Karpas-422 (cell line): Measurements from ENCODE around the gene FFAR1. TPM values are rescaled to one million over a fixed set of nuclear protein-coding genes. Genes with fewer than 3 reads are reported as not detected.

Experiments
- DNase-seq: peaks from one replicate; pipeline ENCODE4 v3.0.0-alpha.2; 2015
- H2AFZ ChIP-seq: fragments of 200-600 bp; sonication (generic); 2 replicates; pipeline ENCODE4 v1.6.1; 2014; ENCODE audit warnings: antibody characterized with exemption, low read length, mixed read lengths
- H3K27ac ChIP-seq: fragments of 200-600 bp; sonication (generic); 2 replicates; pipeline ENCODE4 v1.5.1; 2014; ENCODE audit warnings: mild to moderate bottlenecking, low read length, moderate library complexity
- H3K27me3 ChIP-seq: fragments of 200-600 bp; sonication (generic); 2 replicates; pipeline ENCODE4 v1.6.1; 2014; ENCODE audit warnings: low read length, mixed read lengths
- H3K36me3 ChIP-seq: fragments of 200-600 bp; sonication (generic); 2 replicates; pipeline ENCODE4 v1.6.1; 2014; ENCODE audit warnings: low read length, mixed read lengths; ENCODE audit not compliant: insufficient read depth
- H3K4me1 ChIP-seq: fragments of 200-600 bp; sonication (generic); 2 replicates; pipeline ENCODE4 v1.6.1; 2014; ENCODE audit warnings: mild to moderate bottlenecking, low read length, mixed read lengths
- H3K4me2 ChIP-seq: fragments of 200-600 bp; sonication (generic); 2 replicates; pipeline ENCODE4 v1.6.1; 2014; ENCODE audit warnings: low read length, low read depth, mild to moderate bottlenecking; ENCODE audit not compliant: poor library complexity, severe bottlenecking
- H3K4me3 ChIP-seq: fragments of 200-600 bp; sonication (generic); 2 replicates; pipeline ENCODE4 v1.5.1; 2014; ENCODE audit warnings: mild to moderate bottlenecking, antibody characterized with exemption, low read length, mixed read lengths
- H3K79me2 ChIP-seq: fragments of 200-600 bp; sonication (generic); 2 replicates; pipeline ENCODE4 v1.6.1; 2014; ENCODE audit warnings: mild to moderate bottlenecking, low read length, mixed read lengths
- H3K9ac ChIP-seq: fragments of 200-600 bp; sonication (generic); 2 replicates; pipeline ENCODE4 v1.6.0; 2014; ENCODE audit warnings: low read length
- H3K9me2 ChIP-seq: fragments of 200-600 bp; sonication (generic), shearing (Covaris generic); replicated peaks from 2 replicates; pipeline ENCODE4 v1.6.0; 2014; ENCODE audit warnings: mild to moderate bottlenecking, low read length, moderate library complexity; ENCODE audit not compliant: insufficient read depth
- H3K9me3 ChIP-seq: fragments of 300-700, 200-600 bp; sonication (generic); 2 replicates; pipeline ENCODE4 v1.6.1; 2014; ENCODE audit warnings: low read length, mixed read lengths
- H4K20me1 ChIP-seq: fragments of 200-600 bp; sonication (generic); 2 replicates; pipeline ENCODE4 v1.6.1; 2014; ENCODE audit warnings: mild to moderate bottlenecking, antibody characterized with exemption, low read length, low read depth; ENCODE audit not compliant: insufficient read depth
- total RNA-seq: library from RNA; depleted of rRNA; stranded (reverse); fragments of >200 nt; shearing (Covaris generic); gene quantifications from 2 replicates; pipeline ENCODE4 v1.2.3, GENCODE V29; 2014; ENCODE audit warnings: low replicate concordance

FFAR1 gene
- total RNA-seq, 1 experiment from 2014 or later, result 0.34 TPM

DNA sequence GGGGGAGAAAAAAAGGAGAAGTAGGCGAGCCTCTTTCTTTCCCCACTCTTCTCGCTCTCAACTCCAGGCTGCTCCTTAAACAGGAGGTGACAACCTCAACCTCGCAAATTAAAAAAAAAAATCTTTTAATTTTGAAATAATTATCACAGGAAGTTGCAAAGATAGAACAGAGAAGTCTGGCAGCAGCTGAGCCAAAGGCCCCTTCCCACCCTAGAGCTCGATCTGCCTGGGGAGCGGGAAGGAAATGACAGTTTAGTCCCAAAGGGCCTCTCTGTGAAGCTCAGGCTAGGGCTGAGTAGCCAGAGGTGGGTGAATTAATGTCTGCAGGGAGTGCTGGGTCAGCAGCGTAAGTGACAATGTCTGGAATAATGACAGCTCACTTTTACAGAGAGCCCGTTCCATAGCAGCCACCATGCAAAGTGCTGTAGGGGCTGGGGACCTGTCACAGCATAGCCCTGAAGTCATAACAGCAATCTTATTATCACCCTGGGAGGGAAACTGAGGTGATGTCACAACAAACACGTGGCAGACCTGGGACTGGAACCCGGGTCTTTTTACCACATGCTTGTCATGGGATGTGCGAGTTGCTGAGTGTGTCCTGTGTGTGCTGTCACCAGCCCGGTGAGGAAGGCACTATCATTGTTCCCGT is 27.5 kb upstream of the FFAR1 start:
- Histone ChIP-seq H2AFZ (no peak overlapping the region), H4K20me1 (no peaks in the 10 kb centered on the region), H3K9me3 (peaks cover 4% of the 10 kb centered on the region), H3K27me3 (no peaks in the 10 kb centered on the region), H3K4me1 (peaks cover 63% of the 10 kb centered on the region), H3K4me2 (peak overlapping the region; percentile 70), H3K36me3 (no peaks in the 10 kb centered on the region), H3K79me2 (no peaks in the 10 kb centered on the region), H3K9ac (peak overlapping the region; percentile 55), H3K9me2 (no peaks in the 10 kb centered on the region), H3K27ac (peak overlapping the region; percentile 73), H3K4me3 (peak overlapping the region; percentile 51)
- peak; percentile 87 for DNase-seq

DNA sequence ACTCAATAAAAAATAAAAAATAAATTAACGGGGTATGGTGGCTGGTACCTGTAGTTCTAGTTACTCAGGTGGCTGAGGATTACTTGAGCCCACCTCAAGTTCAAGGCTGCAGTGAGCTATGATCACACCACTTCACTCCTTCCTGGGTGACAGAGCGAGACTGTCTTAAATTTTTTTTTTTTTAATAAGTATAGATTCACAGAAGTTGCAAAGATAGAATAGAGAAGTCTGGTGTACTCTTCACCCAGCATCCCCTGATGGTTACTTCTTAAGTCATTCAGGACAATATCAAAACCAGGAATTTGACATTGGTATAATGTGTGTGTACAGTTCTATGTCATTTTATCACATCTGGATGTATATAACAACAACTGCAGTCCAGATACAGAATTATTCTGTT is 26.4 kb upstream of the FFAR1 start:
- DNase-seq, result peak; percentile 63
- H2AFZ ChIP-seq, result no peak overlapping the region
- no peak overlapping the region for H3K4me3 ChIP-seq
- no peaks in the 10 kb centered on the region for H4K20me1 ChIP-seq
- H3K4me1 ChIP-seq, result peaks cover 71% of the 10 kb centered on the region
- H3K4me2 ChIP-seq, result peak overlapping the region; percentile 70
- peak overlapping the region; percentile 55 for H3K9ac ChIP-seq
- H3K36me3 ChIP-seq, result no peaks in the 10 kb centered on the region
- H3K9me3 ChIP-seq, result peaks cover 4% of the 10 kb centered on the region
- no peaks in the 10 kb centered on the region for H3K9me2 ChIP-seq
- peak overlapping the region; percentile 73 for H3K27ac ChIP-seq
- no peaks in the 10 kb centered on the region for H3K27me3 ChIP-seq
- H3K79me2 ChIP-seq, result no peaks in the 10 kb centered on the region

DNA sequence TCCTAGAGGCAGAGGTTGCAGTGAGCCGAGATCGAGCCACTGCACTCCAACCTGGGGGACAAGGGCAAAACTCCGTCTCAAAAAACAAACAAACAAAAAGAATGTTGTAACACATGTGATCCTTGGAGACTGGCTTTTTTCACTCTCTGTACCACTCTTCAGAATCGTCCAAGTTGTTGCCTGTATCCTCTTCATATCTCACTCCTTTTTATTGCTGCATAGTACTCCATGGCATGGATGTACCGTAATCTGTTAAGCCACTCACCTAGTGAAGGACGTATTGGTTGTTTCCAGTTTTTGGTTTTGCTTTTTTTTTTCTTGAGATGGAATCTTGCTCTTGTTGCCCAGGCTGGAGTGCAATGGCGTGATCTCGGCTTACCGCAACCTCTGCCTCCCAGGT is 25.7 kb upstream of the FFAR1 start:
- Histone ChIP-seq H3K9me2 (no peaks in the 10 kb centered on the region), H2AFZ (no peak overlapping the region), H3K27me3 (no peaks in the 10 kb centered on the region), H3K4me3 (no peak overlapping the region), H3K9me3 (peaks cover 4% of the 10 kb centered on the region), H4K20me1 (no peaks in the 10 kb centered on the region), H3K79me2 (no peaks in the 10 kb centered on the region), H3K9ac (no peak overlapping the region), H3K4me1 (peaks cover 71% of the 10 kb centered on the region), H3K27ac (no peak overlapping the region), H3K36me3 (no peaks in the 10 kb centered on the region), H3K4me2 (no peak overlapping the region)
- no peak for DNase-seq

DNA sequence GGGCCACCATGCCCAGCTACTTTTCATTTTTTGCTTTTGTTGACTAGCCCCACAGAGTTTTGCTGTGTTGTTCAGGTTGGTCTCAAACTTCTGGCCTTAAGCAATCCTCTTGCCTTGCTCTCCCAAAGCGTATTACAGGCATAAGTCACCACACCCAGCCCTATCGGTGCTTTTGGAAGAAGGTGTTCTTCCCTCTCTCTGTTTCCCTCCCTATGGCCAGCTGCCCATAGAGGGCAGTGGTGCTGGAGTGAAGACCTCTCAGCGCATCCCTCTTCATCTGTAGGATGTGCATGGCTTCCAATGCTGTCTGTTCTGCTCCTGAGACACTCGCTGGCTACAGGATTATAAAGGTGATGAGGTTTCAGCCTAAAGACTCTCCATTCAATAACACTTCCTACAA is 20.1 kb upstream of the FFAR1 start:
- H3K27me3 ChIP-seq, result no peaks in the 10 kb centered on the region
- H3K79me2 ChIP-seq, result peaks cover 8% of the 10 kb centered on the region; the same call in 1 of the 2 replicates

DNA sequence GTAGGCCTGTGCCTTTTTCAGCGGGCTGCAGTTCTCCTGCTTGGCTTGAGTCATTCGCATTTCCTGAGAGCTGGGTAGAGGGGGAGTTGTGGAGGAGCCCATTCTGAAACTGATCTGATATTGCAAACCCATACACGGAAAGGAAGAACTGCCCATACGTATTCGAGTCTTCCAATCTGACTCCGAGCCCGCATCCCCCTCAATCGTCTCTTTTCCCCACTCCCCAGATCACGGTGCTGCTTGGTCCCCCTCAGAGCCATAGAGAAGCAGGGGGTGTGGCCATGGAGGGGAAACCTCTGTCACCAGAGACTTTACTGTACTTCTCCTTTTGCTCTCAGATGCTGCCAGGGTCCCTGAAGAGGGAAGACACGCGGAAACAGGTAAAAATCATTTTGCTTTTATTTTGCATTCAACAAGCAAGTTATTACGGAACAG is 18.8 kb upstream of the FFAR1 start, which contains the start of gene CD22:
Gene CD22 (plus strand): TSS at position 337 of the 435 bp plus-strand sequence. CDS start 2,854 bp downstream, outside the sequence.
- peak within 1 kb of the TSS; percentile 90 for H3K27ac ChIP-seq
- H3K27me3 ChIP-seq, result no peaks in the 10 kb centered on the region
- H3K4me3 ChIP-seq, result peak within 1 kb of the TSS; percentile 92
- peaks cover 83% of the 10 kb centered on the region for H3K4me1 ChIP-seq
- H3K9me3 ChIP-seq, result no peaks in the 10 kb centered on the region
- H3K79me2 ChIP-seq, result peaks cover 10% of the 10 kb centered on the region; the same call in 1 of the 2 replicates
- no peak within 1 kb of the TSS for H2AFZ ChIP-seq
- H4K20me1 ChIP-seq, result peaks cover 21% of the 10 kb centered on the region; the same call in 1 of the 2 replicates
- H3K36me3 ChIP-seq, result peaks cover 25% of the 10 kb centered on the region
- peak; percentile 94 for DNase-seq
- H3K9me2 ChIP-seq, result no peaks in the 10 kb centered on the region
- H3K9ac ChIP-seq, result peak within 1 kb of the TSS; percentile 95
- H3K4me2 ChIP-seq, result peak within 1 kb of the TSS; percentile 98

More for the DNA sequence above, 20.1 kb upstream of the FFAR1 start:
- peaks cover 8% of the 10 kb centered on the region; the same call in 1 of the 2 replicates for H4K20me1 ChIP-seq
- no peaks in the 10 kb centered on the region for H3K9me3 ChIP-seq
- peaks cover 82% of the 10 kb centered on the region for H3K4me1 ChIP-seq
- no peak overlapping the region for H2AFZ ChIP-seq
- H3K9ac ChIP-seq, result no peak overlapping the region
- H3K27ac ChIP-seq, result no peak overlapping the region
- no peak overlapping the region for H3K4me2 ChIP-seq
- no peaks in the 10 kb centered on the region for H3K9me2 ChIP-seq
- H3K4me3 ChIP-seq, result no peak overlapping the region
- no peak for DNase-seq
- H3K36me3 ChIP-seq, result peaks cover 12% of the 10 kb centered on the region

DNA sequence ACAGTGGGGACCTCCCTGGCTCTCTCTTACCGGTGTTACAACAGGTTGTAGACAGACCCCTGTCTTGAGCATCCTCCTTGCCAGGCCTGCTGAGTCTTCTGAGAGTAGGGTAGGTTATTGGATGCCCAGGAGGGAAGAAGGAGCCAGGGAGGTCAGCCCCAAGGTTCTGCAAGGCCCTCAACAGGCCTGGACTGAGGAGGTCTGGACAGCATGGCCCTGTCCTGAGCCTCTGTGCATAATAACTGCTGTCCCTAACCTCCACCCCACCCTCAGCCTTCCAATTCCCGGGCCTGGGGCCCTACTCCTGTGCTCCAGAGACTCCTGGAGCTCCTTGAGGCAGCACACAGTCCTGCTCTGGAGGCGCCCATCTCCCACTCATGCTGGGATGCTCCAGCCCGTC is 18.4 kb upstream of the FFAR1 start:
- Histone ChIP-seq H3K79me2 (peaks cover 10% of the 10 kb centered on the region; the same call in 1 of the 2 replicates), H3K4me1 (peaks cover 81% of the 10 kb centered on the region), H3K4me2 (peak overlapping the region; percentile 98), H3K4me3 (peak overlapping the region; percentile 92), H3K9me2 (no peaks in the 10 kb centered on the region), H3K36me3 (peaks cover 29% of the 10 kb centered on the region), H3K9ac (peak overlapping the region; percentile 95), H3K9me3 (no peaks in the 10 kb centered on the region), H2AFZ (no peak overlapping the region), H4K20me1 (peaks cover 25% of the 10 kb centered on the region; the same call in 1 of the 2 replicates), H3K27ac (peak overlapping the region; percentile 90), H3K27me3 (no peaks in the 10 kb centered on the region)
- no peak for DNase-seq

DNA sequence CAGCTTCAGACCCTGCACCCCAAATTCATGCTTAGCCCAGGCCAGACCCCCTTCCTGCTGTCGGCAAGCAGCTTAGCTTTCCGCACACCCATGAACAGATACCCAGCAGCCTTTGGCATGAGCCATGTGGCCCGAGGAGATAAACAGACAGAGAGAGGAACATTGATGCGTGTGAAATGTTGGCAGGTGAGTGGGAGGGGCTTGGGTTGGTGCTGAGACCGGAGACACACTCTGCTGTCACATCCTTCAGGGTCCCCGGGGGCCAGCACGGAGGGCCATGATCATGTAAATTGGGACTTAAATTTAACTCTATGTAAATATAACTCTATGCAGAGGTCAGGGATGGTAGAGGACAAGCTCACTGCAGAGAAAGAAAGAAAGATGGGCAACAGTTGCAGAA is 17.2 kb upstream of the FFAR1 start:
- peak overlapping the region; percentile 98 for H3K4me2 ChIP-seq
- peak overlapping the region; percentile 95 for H3K9ac ChIP-seq
- H3K9me3 ChIP-seq, result no peaks in the 10 kb centered on the region
- peak overlapping the region; percentile 90 for H3K27ac ChIP-seq
- peaks cover 70% of the 10 kb centered on the region for H3K4me1 ChIP-seq
- peak; percentile 98 for DNase-seq
- H3K27me3 ChIP-seq, result no peaks in the 10 kb centered on the region
- H3K36me3 ChIP-seq, result peaks cover 32% of the 10 kb centered on the region
- H2AFZ ChIP-seq, result no peak overlapping the region
- no peaks in the 10 kb centered on the region for H3K9me2 ChIP-seq
- H3K4me3 ChIP-seq, result peak overlapping the region; percentile 92
- H3K79me2 ChIP-seq, result peaks cover 10% of the 10 kb centered on the region; the same call in 1 of the 2 replicates
- H4K20me1 ChIP-seq, result peaks cover 26% of the 10 kb centered on the region; the same call in 1 of the 2 replicates

DNA sequence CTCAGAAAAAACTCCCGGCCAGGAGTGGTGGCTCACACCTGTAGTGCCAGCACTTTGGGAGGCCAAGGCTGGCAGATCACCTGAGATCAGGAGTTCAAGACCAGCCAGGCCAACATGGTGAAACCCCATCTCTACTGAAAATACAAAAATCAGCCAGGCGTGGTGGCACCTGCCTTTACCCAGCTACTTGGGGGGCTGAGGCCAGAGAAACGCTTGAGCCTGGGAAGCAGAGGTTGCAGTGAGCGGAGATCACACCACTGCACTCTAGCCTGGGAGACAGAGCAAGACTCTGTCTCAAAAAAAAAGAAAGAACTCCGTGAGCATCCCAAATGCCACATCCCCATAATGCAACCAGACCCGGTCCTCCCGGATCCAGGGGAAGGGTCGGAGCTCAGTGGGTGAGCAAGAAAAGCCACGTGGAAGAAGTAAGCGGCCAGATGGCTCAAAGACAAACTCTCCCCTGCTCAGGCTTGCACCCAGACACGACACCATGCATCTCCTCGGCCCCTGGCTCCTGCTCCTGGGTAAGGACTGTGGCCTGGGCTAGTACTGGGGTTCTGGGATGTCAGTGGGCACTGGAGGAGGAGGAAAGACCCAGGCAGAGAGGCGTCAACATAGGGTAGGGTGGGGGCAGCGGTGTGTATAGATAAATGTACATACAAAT is 16.0 kb upstream of the FFAR1 start:
- H3K9me2 ChIP-seq, result no peaks in the 10 kb centered on the region
- peaks cover 65% of the 10 kb centered on the region for H3K4me1 ChIP-seq
- DNase-seq, result no peak
- H3K79me2 ChIP-seq, result peaks cover 10% of the 10 kb centered on the region; the same call in 1 of the 2 replicates
- H3K9ac ChIP-seq, result peak overlapping the region; percentile 67
- peaks cover 26% of the 10 kb centered on the region; the same call in 1 of the 2 replicates for H4K20me1 ChIP-seq
- peak overlapping the region; percentile 92 for H3K4me3 ChIP-seq
- no peaks in the 10 kb centered on the region for H3K27me3 ChIP-seq
- peak overlapping the region; percentile 90 for H3K27ac ChIP-seq
- H2AFZ ChIP-seq, result no peak overlapping the region
- no peaks in the 10 kb centered on the region for H3K9me3 ChIP-seq
- H3K4me2 ChIP-seq, result peak overlapping the region; percentile 98
- peaks cover 34% of the 10 kb centered on the region for H3K36me3 ChIP-seq
